D341Med (cell line): ENCODE results near the gene PRKD3.

ENCODE experiments used
- DNase-seq: peaks from one replicate; pipeline ENCODE4 v3.0.0; 2012; ENCODE audit warnings: low spot score

Gene PRKD3

GRCh38 chr2:37324786-37325624 is at the start of gene PRKD3:
Gene PRKD3, minus strand, starts transcription at chr2:37324833. Its CDS starts 8,309 bp downstream, at chr2:37316524.
- DNase-seq: peak; percentile 93

DNA sequence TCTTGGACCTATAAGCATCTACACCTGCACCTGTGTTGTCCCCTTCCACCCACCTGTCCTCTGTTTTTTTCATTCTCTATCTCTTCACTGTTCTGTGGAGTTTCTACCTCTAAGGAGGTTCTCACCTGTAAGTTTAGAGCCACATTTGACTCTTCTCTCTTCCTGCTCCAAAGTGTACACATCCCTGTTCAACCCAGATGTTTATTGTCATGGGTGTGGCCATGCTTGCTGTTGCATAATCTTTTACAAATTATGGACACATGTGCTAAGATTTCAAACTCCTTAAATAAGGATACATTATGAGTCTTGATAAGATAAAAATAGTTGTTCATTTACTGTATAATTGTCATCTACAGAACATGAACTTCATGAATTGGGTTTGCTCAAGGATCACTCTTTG is 47.4 kb upstream of the PRKD3 start:
- no peak for DNase-seq

GRCh38 chr2:37370666-37371065 is 46.0 kb upstream of the PRKD3 start:
- no peak for DNase-seq

DNA sequence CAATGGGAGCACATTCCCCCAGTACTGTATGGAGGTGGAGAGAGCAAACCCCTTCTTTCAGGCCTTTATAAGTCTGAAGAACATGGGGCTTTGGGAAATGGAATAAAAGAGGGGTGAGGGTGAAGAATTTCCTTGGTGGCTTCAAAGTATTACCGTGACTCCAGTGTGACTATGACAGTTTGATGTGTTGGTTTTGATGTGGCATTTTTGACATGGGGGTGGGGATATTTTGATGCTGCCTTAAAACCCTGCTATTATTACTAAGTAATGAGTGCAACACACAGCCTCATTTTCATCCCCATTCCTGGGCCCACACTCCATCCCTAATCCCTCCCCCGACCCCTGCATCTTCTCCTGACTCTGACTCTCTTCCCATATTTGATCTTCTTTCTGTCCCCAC is 43.4 kb upstream of the PRKD3 start:
- DNase-seq: no peak

DNA sequence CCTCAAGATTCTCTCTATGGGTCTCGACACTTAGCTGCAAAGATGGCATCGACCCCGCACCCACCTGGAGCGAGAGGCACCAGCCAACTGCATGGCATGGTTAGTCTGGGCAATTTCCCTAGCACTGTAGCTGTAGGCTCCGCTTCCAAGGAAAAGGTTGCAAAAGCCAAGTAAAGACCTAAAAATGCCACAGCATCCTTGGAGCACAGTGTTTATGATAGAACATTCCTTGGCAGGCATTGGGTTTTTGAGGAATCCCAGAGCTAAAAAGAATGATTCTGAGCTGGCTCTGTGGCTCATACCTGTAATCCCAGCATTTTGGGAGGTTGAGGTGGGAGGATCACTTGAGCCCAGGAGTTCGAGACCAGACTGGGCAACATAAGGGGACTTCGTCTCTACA is 42.7 kb upstream of the PRKD3 start:
- no peak for DNase-seq

- DNase-seq: no peak
These were observed 42.1 kb upstream of the PRKD3 start for GRCh38 chr2:37366773-37367172.

- no peak for DNase-seq
These were observed 41.0 kb upstream of the PRKD3 start for GRCh38 chr2:37365669-37366068.

DNA sequence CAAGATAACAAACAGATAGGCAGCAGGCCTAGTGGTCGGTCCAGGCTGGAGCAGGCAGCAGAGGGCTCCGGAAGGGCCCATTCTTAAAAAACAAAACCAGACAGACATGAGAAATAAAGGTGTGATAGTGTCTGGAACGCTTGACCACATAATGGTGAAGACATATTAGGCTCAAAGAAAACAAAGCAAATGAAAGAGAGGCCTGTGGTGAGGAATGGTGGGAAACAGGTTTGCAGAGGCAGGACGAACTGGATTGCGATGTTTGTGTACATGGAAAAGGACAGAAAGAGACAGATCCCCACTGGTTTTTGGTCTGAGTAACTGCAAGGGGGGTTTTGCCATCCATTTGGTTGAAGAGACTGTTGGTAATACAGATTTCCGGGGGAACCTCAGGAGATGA is 39.7 kb upstream of the PRKD3 start:
- DNase-seq: no peak

GRCh38 chr2:37361994-37362698 is 37.5 kb upstream of the PRKD3 start:
- no peak for DNase-seq

GRCh38 chr2:37361216-37361815 is 36.7 kb upstream of the PRKD3 start:
- no peak for DNase-seq

GRCh38 chr2:37358466-37358865 is 33.8 kb upstream of the PRKD3 start:
- no peak for DNase-seq

- no peak for DNase-seq
These were observed 32.9 kb upstream of the PRKD3 start for GRCh38 chr2:37357530-37357929.

DNA sequence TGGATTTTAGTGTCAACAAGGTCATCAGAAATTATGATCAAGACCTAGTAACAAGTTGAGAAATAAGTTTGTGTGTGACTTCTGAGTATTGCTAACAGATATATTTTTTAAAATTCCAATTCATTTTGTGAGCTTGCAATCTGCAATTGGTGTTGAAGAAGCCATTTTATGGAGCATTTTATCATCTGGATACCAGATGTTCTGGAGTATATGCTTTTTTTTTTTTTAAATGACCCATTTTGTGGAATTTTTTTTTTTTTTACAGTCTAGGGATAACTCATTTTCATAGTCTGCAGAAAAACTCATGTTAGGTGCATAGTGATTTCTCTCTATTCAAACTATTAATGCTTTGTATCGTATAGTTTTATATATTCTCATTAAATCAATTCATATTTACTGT is 32.4 kb upstream of the PRKD3 start:
- DNase-seq: no peak

GRCh38 chr2:37356299-37356698 is 31.7 kb upstream of the PRKD3 start:
- DNase-seq: no peak

DNA sequence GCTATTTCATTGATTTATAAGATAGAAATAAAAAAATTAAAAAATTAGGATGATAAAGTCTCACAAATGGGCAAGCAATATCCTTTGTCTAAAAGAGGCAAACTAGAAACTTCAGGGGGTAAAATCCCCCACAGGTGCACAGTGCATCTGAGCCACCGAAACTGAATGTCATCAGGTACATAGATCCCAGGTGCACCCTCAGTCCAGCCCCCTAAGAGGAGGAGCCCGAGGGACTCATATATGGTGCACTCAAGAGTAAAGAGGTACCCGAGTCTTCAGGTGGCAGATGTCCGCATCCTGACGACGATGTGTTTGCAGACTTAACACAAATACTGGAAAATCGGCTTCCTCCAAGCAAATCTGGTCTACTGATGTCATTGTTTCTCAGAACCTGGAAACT is 31.1 kb upstream of the PRKD3 start:
- DNase-seq: no peak

DNA sequence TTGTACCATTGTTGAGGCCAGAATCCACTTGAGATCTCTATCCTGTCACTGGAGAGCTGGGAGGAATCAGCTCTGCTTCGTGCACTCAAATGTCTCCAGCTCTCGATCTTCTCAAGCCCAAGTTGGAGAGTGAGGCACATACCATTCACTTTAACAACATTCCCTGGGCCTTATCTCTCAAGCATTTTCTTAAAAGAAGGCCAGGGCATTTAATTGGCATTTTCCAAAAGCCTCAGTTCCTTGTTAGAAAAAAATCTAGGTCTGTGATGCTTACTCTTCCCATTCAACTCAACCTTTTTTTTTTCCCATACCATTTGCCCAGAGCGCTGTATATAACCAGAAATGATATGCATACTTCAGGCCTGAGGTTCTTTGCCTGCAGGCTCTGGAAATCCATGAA is 29.9 kb upstream of the PRKD3 start:
- DNase-seq: no peak

DNA sequence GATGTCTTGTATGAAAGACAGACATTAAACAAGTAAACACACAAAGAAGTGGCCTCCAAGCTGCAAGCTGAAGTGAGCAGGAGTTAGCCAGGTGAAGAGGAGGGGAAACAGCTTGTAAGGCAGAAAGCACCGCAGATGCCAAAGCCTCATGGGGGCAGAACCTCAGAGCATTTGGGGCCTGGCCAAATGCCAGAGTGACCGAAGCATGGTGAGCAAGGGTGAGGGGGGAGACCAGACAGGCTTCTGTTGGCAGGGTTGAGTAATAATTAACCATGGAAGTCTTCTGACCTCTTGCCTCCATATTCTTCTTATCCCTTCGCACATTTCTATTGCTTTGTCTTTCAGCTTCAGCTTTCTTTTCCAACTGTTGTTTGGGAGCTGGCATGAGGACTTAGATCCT is 25.4 kb upstream of the PRKD3 start:
- DNase-seq: no peak

GRCh38 chr2:37349231-37349860 is 24.7 kb upstream of the PRKD3 start:
- DNase-seq: no peak

GRCh38 chr2:37348155-37348554 is 23.5 kb upstream of the PRKD3 start:
- no peak for DNase-seq

DNA sequence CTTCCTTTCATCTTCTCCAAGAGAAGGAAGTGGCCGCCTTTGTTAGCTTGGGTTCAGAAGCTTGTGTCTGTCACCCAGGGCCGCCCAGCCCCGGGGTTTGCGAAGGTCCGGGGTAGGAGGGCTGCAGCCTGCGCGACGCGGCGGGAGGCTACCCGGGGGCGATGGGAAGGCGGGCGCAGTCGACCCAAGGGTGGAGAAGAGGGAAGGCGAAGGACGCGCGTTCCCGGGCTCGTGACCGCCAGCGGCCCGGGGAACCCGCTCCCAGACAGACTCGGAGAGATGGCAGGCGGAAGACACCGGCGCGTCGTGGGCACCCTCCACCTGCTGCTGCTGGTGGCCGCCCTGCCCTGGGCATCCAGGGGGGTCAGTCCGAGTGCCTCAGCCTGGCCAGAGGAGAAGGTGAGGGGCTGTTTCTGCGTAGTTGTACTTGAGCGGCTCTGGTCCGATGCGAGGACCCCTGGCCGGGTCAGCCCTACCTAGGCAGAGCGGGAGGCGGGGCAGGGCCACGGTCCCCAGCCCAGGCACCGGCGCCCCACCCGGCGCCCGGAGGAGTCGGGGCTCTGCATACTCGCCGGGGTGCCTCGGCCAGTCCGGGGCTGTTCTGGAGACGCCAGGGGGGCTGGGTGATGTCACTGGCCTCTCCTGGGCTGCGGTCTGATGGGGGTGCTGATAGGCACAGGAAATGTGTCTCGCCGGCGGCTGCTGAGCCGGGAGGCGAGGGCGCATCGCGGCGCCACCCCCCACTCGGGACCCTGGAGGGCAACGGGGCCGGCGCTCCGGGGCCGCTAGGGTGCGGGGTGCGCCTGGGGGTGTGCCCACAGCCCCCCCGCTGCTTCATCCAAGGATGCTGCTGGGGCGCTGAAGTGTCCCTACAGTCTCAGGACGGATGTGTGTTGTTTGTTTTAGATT is 20.1 kb upstream of the PRKD3 start, which contains the start of gene QPCT:
Gene QPCT, plus strand, starts transcription at position 178 of the 909 bp plus-strand sequence. Its CDS starts 102 bp downstream, at position 280.
- DNase-seq: peak; percentile 24
